ENCODE results near the gene KISS1R.

KISS1R gene

GRCh38 chr19:927351-927779 is 10.2 kb downstream of the KISS1R start:
- H3K27ac ChIP-seq (ENCODE audit: extremely low read depth, low read depth, low read length) = 0 out of 2 replicates have a peak overlapping the region, but pooled peaks have one; percentile 9
- H3K4me3 ChIP-seq (ENCODE audit: low read depth, low read length) = peak overlapping the region; percentile 83; the same call in 1 of the 2 replicates
- POLR2A ChIA-PET = no interaction called here
- CTCF ChIA-PET = interaction anchor here (0.7 kb wide), 1 partner anchor 155 kb away, joined by 3 read pairs; no protein-coding TSS in a partner anchor
- TF ChIP-seq ZNF501 (tag by site-specific recombination; IDR thresholded peaks at IDR 0.05) (no peak), ZNF341 (tag by site-specific recombination; IDR thresholded peaks at IDR 0.05; ENCODE audit: low read depth) (peak; percentile 55), ZNF514 (tag by site-specific recombination; IDR thresholded peaks at IDR 0.05) (no peak), ZBTB10 (tag by site-specific recombination; IDR thresholded peaks at IDR 0.05) (0 out of 2 replicates have a peak, but pooled peaks have one; percentile 15), ZNF777 (tag by site-specific recombination; IDR thresholded peaks at IDR 0.05; ENCODE audit: borderline replicate concordance) (no peak), ZNF398 (tag by site-specific recombination; IDR thresholded peaks at IDR 0.05) (0 out of 2 replicates have a peak, but pooled peaks have one; percentile 15)
- peaks cover 0 to 27% of the 10 kb centered on the region in 2 experiments; a peak in 2 of 3 replicates for H3K36me3 ChIP-seq (ENCODE audit: control insufficient read depth in 2 of 2, insufficient read depth in 1 of 2, low read length in 2 of 2)
- H3K9me3 ChIP-seq (ENCODE audit: control insufficient read depth, insufficient read depth, low read depth, low read length) = no peaks in the 10 kb centered on the region
- H3K4me1 ChIP-seq (ENCODE audit: control insufficient read depth, insufficient read depth, low read length) = no peaks in the 10 kb centered on the region

GRCh38 chr19:927780-928401 is 10.8 kb downstream of the KISS1R start:
- H3K36me3 ChIP-seq (ENCODE audit: control insufficient read depth in 2 of 2, insufficient read depth in 1 of 2, low read length in 2 of 2) = peaks cover 0 to 31% of the 10 kb centered on the region in 2 experiments; a peak in 2 of 3 replicates
- H3K4me3 ChIP-seq (ENCODE audit: low read depth, low read length) = no peak overlapping the region
- ChIA-PET POLR2A (no interaction called here), CTCF (interaction anchor here (0.7 kb wide), 1 partner anchor 155 kb away, joined by 3 read pairs; no protein-coding TSS in a partner anchor)
- no peaks in the 10 kb centered on the region for H3K9me3 ChIP-seq (ENCODE audit: control insufficient read depth, insufficient read depth, low read depth, low read length)
- no peak overlapping the region for H3K27ac ChIP-seq (ENCODE audit: extremely low read depth, low read depth, low read length)
- H3K4me1 ChIP-seq (ENCODE audit: control insufficient read depth, insufficient read depth, low read length) = no peaks in the 10 kb centered on the region
- TF ChIP-seq ZNF488 (tag by site-specific recombination; IDR thresholded peaks at IDR 0.05) = no peak
- no peak for TF ChIP-seq ZNF433 (tag by site-specific recombination; IDR thresholded peaks at IDR 0.05; ENCODE audit: low read depth)
- TF ChIP-seq ZNF585B (tag by site-specific recombination; IDR thresholded peaks at IDR 0.05) = no peak
- no peak for TF ChIP-seq ZNF707 (tag by site-specific recombination; IDR thresholded peaks at IDR 0.05)
- TF ChIP-seq ZNF324 (tag by site-specific recombination; IDR thresholded peaks at IDR 0.05) = no peak
- TF ChIP-seq ZNF664 (tag by site-specific recombination; IDR thresholded peaks at IDR 0.05) = no peak
- TF ChIP-seq GLI2 (tag by site-specific recombination; IDR thresholded peaks at IDR 0.05; ENCODE audit: borderline replicate concordance, low read depth) = no peak
- TF ChIP-seq ZNF704 (tag by site-specific recombination; IDR thresholded peaks at IDR 0.05) = no peak
- TF ChIP-seq PATZ1 (tag by site-specific recombination; IDR thresholded peaks at IDR 0.05) = peak; percentile 7; the same call in 1 of the 2 replicates
- no peak for TF ChIP-seq HOXD13 (CRISPR knock-in tag; IDR thresholded peaks at IDR 0.05; ENCODE audit: borderline replicate concordance)
- no peak for TF ChIP-seq REPIN1 (tag by site-specific recombination; IDR thresholded peaks at IDR 0.05; ENCODE audit: low read depth)
- TF ChIP-seq ZNF558 (tag by site-specific recombination; IDR thresholded peaks at IDR 0.05) = no peak
- TF ChIP-seq SP7 (tag by site-specific recombination; IDR thresholded peaks at IDR 0.05) = no peak
- TF ChIP-seq REST (tag by site-specific recombination; IDR thresholded peaks at IDR 0.05) = no peak
- no peak for TF ChIP-seq KLF7 (tag by site-specific recombination; IDR thresholded peaks at IDR 0.05; ENCODE audit: borderline replicate concordance)

All from HEK293 (cell line).